ENCODE data around the gene LRRFIP1. TPM values are rescaled to one million over a fixed set of nuclear protein-coding genes. Genes with fewer than 3 reads are reported as not detected.
"Not testable (repeated sequence)": the region's sequence is repeated elsewhere in the genome, so short reads cannot be mapped to it uniquely, and the experiment has no call there.

Gene LRRFIP1
- total RNA-seq, 1 experiment from 2014 or later = 21.5 TPM

GRCh38 chr2:237596520-237597195, 30.7 kb upstream of the LRRFIP1 start:
- DNase-seq (ENCODE audit: low spot score) = no peak

- DNase-seq (ENCODE audit: low spot score) = no peak
These were observed 29.9 kb upstream of the LRRFIP1 start for GRCh38 chr2:237597196-237598145.

- no peak for DNase-seq (ENCODE audit: low spot score)
These were observed 28.7 kb upstream of the LRRFIP1 start for GRCh38 chr2:237598468-237599208.

- DNase-seq (ENCODE audit: low spot score) = no peak
These were observed 27.8 kb upstream of the LRRFIP1 start for GRCh38 chr2:237599465-237600110.

- no peak for DNase-seq (ENCODE audit: low spot score)
These were observed 27.1 kb upstream of the LRRFIP1 start for GRCh38 chr2:237600205-237600846.

GRCh38 chr2:237601453-237602116, 25.8 kb upstream of the LRRFIP1 start:
- DNase-seq (ENCODE audit: low spot score) = no peak

- no peak for DNase-seq (ENCODE audit: low spot score)
These were observed 25.0 kb upstream of the LRRFIP1 start for GRCh38 chr2:237602409-237602808.

GRCh38 chr2:237603049-237603717, 24.2 kb upstream of the LRRFIP1 start:
- no peak for DNase-seq (ENCODE audit: low spot score)

GRCh38 chr2:237603718-237604362, 23.5 kb upstream of the LRRFIP1 start:
- DNase-seq (ENCODE audit: low spot score) = no peak

- DNase-seq (ENCODE audit: low spot score) = no peak
These were observed 23.0 kb upstream of the LRRFIP1 start for GRCh38 chr2:237604391-237604790.

- no peak for DNase-seq (ENCODE audit: low spot score)
These were observed 22.4 kb upstream of the LRRFIP1 start for GRCh38 chr2:237604960-237605359.

- not testable (repeated sequence) for DNase-seq (ENCODE audit: low spot score)
These were observed 20.9 kb upstream of the LRRFIP1 start for GRCh38 chr2:237606522-237606921.

GRCh38 chr2:237612527-237613357, 14.6 kb upstream of the LRRFIP1 start:
- no peak for DNase-seq (ENCODE audit: low spot score)

GRCh38 chr2:237613679-237614078, 13.7 kb upstream of the LRRFIP1 start:
- no peak for DNase-seq (ENCODE audit: low spot score)

- DNase-seq (ENCODE audit: low spot score) = no peak
These were observed 13.2 kb upstream of the LRRFIP1 start for GRCh38 chr2:237614151-237614720.

- no peak for DNase-seq (ENCODE audit: low spot score)
These were observed 11.6 kb upstream of the LRRFIP1 start for GRCh38 chr2:237615631-237616249.

GRCh38 chr2:237616373-237616733, 11.0 kb upstream of the LRRFIP1 start:
- DNase-seq (ENCODE audit: low spot score) = no peak
